IPS-11a (cell line): ENCODE data around the gene RPS6KB2.
A peak's percentile ranks its signal among the peaks of the same experiment; 100 is the strongest.
"Not testable (repeated sequence)": the region's sequence is repeated elsewhere in the genome, so short reads cannot be mapped to it uniquely, and the experiment has no call there.

ENCODE experiments used
- H3K4me3 ChIP-seq: one replicate; pipeline ENCODE4 v1.5.1; 2013; ENCODE audit warnings: low read depth, low read length, control low read depth

The RPS6KB2 gene

DNA sequence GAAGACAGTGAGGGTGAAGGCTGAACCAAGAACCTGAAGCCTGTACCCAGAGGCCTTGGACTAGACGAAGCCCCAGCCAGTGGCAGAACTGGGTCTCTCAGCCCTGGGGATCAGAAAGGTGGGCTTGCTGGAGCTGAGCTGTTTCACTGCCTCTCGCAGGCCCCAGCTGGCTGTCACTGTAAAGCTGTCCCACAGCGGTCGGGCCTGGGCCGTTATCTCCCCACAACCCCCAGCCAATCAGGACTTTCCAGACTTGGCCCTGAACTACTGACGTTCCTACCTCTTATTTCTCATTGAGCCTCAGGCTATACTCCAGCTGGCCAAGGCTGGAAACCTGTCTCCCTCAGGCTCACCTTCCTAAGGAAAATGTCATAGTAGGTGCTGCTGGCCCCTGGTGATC is 30.8 kb upstream of the RPS6KB2 start:
- no peak overlapping the region for H3K4me3 ChIP-seq

DNA sequence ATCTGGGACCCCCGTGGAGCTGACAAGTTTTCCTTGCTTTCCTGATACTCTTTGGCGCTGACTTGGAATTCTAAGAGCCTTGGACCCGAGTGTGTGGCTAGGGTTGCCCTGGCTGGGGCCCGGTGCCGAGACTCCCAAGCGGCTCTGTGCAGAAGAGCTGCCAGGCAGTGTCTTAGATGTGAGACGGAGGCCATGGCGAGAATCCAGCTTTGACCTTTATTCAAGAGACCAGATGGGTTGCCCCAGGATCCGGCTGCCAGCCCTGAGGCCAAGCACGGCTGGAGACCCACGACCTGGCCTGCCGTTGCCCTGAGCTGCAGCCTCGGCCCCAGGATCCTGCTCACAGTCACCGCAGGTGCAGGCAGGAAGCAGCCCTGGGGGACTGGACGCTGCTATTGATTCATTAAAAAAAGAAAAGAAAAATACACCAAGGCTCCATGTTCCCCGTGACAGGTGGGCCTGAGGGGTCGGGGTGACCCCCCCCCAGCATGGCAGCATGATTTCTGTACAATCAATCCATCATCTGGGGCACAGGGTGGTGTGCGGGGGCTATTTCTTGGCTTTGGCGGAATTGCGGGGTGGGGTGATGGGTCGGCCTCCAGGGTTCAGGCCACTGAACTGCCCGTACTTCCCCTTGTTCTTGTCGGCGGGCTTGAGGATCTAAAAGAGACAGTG is 30.2 kb upstream of the RPS6KB2 start:
- H3K4me3 ChIP-seq = no peak overlapping the region

- no peak overlapping the region for H3K4me3 ChIP-seq
Observed at GRCh38 chr11:67398661-67399563, 29.4 kb upstream of the RPS6KB2 start.

GRCh38 chr11:67400251-67400941 is 27.9 kb upstream of the RPS6KB2 start:
- H3K4me3 ChIP-seq = peak overlapping the region; percentile 78

DNA sequence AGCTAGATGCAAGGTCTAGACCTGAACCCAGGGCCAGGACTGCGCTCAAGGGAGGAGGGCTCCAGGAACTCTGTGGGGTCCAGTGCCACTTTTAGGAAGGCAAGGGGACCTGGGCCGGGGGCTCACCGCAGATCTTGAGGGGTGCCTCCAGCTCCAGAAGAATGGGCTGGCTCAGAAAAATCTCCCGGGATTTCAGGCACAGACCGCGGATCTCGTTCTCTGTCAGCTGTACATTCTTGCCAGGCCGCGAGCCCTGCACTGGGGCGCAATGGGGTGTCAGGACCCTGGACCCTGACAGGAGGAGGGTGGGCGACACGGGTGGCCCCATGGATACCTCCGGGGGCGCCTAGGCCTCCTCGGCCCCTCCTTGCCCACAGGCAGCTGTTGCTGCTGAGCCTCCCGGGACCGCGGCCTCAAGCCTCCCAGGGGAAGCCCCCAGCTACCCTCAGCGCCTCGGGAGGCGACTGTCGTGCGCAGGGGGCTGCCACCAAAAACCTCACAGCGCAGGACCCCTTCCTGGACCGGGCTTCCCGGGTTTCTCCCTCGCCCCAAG is 27.3 kb upstream of the RPS6KB2 start:
- H3K4me3 ChIP-seq = peak overlapping the region; percentile 78

GRCh38 chr11:67401495-67402191 is 26.7 kb upstream of the RPS6KB2 start, which contains the start of gene PPP1CA:
TSS of gene PPP1CA (minus strand) at chr11:67401858. CDS start at chr11:67401782, 76 bp downstream.
- peak within 1 kb of the TSS; percentile 78 for H3K4me3 ChIP-seq

GRCh38 chr11:67402192-67402839 is 26.0 kb upstream of the RPS6KB2 start:
- H3K4me3 ChIP-seq = not testable (repeated sequence)

- H3K4me3 ChIP-seq = not testable (repeated sequence)
Observed at GRCh38 chr11:67403085-67403484, 25.2 kb upstream of the RPS6KB2 start.

DNA sequence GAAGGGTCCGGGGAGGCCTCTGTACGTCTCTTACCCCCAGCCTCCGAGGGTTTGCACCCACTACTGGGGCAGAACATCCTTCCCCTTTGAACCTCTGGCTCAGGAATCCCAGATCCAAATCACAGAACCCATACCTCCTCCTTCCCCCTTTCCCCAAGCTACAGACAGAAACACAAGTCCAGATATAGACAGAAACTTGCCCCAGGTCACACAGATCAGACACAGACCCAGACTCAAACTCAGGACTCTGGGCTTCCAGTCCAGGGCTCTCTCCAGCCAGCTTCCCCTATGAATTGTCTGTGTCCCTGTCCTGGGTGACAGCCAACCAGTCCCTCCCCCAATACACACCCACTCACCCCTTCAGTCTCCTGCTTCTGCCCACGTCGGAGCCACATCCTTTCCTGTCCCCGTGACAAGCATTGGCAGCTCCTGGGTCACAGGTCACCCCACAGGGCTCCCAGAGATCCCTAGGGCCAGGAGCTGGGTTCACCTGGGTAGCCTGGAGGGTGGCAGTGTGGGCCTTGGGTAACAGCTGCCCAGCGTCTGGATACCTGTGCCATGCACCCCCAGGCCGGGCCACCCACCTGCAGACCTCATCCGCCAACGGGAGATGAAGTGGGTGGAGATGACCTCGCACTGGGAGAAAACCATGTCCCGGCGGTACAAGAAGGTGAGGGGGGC is 23.6 kb upstream of the RPS6KB2 start:
- no peak overlapping the region for H3K4me3 ChIP-seq

GRCh38 chr11:67405196-67405567 is 23.1 kb upstream of the RPS6KB2 start:
- no peak overlapping the region for H3K4me3 ChIP-seq

DNA sequence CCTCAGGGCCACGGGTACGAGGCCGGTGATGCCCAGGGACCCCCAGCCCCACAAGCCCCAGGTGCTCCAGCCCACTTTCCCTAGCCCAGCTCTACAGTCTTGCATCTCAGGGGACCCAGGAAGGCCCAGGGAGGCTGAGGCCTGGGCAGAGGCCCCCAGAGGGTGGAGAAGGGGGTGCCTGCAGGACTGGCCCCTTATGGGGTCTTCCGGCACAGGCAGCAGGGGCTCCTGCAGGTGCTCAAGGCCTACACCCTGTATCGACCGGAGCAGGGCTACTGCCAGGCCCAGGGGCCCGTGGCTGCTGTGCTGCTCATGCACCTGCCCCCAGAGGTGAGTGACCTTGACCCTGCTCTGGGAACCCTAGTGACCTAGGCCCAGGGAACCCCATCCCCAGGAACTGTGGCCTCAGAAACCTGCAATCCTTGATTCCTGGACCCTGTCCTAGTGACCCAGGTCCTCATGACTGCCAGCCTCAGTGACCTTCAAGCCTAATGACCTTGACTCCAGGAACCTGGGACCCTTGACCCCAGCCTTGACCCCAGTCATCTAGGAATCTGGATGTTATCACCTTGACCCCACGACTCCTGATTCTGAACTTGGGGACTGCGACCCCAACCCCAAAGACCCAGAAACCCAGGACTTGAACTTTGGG is 22.5 kb upstream of the RPS6KB2 start:
- no peak overlapping the region for H3K4me3 ChIP-seq

GRCh38 chr11:67406420-67406968 is 21.8 kb upstream of the RPS6KB2 start:
- H3K4me3 ChIP-seq = no peak overlapping the region

GRCh38 chr11:67406969-67407687 is 21.2 kb upstream of the RPS6KB2 start:
- no peak overlapping the region for H3K4me3 ChIP-seq

DNA sequence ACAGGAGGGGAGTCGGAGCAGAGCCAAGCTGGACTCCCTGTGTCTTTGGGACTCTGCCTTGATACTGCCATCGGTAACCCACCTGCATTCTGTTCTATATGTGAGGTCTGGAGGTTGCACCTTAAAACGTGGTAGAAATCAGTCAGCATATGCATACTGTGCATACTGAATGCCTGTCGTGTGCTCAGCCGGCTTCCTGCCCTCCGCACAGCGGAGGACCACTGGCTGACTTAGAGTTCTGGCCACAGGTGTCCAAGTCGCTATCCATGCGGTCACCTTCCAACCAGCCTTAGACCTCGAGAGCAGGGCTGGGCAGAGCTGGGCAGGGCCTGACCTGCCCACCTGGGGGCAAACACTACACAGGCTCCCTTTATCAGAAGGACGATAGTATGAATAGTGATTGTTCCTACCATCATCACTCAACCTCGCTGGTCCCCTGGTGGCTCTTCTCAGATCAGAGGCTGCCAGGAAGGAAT is 20.6 kb upstream of the RPS6KB2 start:
- no peak overlapping the region for H3K4me3 ChIP-seq

GRCh38 chr11:67408437-67409200 is 19.7 kb upstream of the RPS6KB2 start:
- H3K4me3 ChIP-seq = no peak overlapping the region

- no peak overlapping the region for H3K4me3 ChIP-seq
Observed at GRCh38 chr11:67409261-67409666, 19.0 kb upstream of the RPS6KB2 start.

DNA sequence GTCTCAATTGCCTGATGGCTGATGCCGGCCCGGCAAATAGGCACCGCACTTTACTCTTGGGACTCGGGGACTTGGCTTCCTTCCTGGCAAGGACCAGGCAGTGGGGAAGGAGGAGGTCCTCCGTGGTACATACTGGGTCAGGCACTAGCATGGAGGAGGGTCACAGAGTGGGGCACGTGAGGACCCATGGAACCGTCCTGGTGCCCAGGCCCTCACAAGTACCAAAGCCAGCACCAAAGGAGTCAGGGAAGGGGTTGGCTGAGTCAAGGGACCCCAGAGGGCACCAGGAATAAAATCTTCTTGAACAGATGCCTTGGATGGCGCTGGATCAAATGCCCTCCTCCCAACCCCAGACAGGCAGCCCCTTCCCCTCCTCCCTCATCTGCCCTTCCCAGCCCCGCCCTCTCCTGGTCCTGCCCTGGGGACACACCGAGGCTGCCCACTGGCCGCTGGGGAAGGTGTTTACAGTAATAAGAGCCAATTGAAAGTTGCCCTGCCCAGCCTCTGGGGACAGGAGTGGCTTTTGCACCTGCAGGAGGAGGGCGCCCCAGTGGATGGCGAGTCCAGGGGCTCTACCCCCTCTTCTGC is 18.4 kb upstream of the RPS6KB2 start:
- no peak overlapping the region for H3K4me3 ChIP-seq
